SU-DHL-6 (cell line): Measurements from ENCODE around the gene CBLN4.

ENCODE experiments used
- H2AFZ ChIP-seq: fragments of 200-600 bp; sonication (generic); 2 replicates; pipeline ENCODE4 v1.6.1; 2014; ENCODE audit warnings: low read depth, mild to moderate bottlenecking, moderate library complexity, mixed read lengths, antibody characterized with exemption, low read length; ENCODE audit not compliant: severe bottlenecking
- H3F3A ChIP-seq: fragments of 200-600 bp; shearing (Covaris generic); 2 replicates; pipeline ENCODE4 v1.6.0; 2016; ENCODE audit warnings: antibody characterized with exemption, mild to moderate bottlenecking; ENCODE audit not compliant: insufficient read depth
- H3K27ac ChIP-seq: fragments of 200-600 bp; sonication (generic); 2 replicates; pipeline ENCODE4 v1.5.1; 2016; ENCODE audit warnings: low read depth, mild to moderate bottlenecking, low read length, moderate library complexity, mixed read lengths
- H3K27me3 ChIP-seq: fragments of 200-600 bp; sonication (generic), shearing (Covaris generic); 2 replicates; pipeline ENCODE4 v1.6.0; 2014; ENCODE audit warnings: mild to moderate bottlenecking, low read length
- H3K36me3 ChIP-seq: fragments of 200-600 bp; sonication (generic); 2 replicates; pipeline ENCODE4 v1.6.1; 2014; ENCODE audit warnings: mild to moderate bottlenecking, low read length, mixed read lengths
- H3K4me2 ChIP-seq: fragments of 300-600, 200-600 bp; shearing (Covaris generic), sonication (generic); 2 replicates; pipeline ENCODE4 v1.6.0; 2014; ENCODE audit warnings: low read length, low read depth, mild to moderate bottlenecking; ENCODE audit not compliant: poor library complexity, severe bottlenecking
- H3K4me3 ChIP-seq: fragments of 200-600 bp; sonication (generic); 2 replicates; pipeline ENCODE4 v1.5.1; 2014; ENCODE audit warnings: antibody characterized with exemption, low read length, mild to moderate bottlenecking, mixed read lengths; ENCODE audit not compliant: insufficient read depth, poor library complexity, severe bottlenecking
- H3K79me2 ChIP-seq: fragments of 200-600 bp; sonication (generic); 2 replicates; pipeline ENCODE4 v1.6.1; 2014; ENCODE audit warnings: mild to moderate bottlenecking, low read length, moderate library complexity; ENCODE audit not compliant: insufficient read depth
- H3K9ac ChIP-seq: fragments of 200-600 bp; sonication (generic); 2 replicates; pipeline ENCODE4 v1.7.0; 2014; ENCODE audit warnings: mild to moderate bottlenecking, low read length
- H3K9me2 ChIP-seq: fragments of 200-600 bp; sonication (generic); replicated peaks from 2 replicates; pipeline ENCODE4 v1.6.1; 2014; ENCODE audit warnings: low read length; ENCODE audit not compliant: insufficient read depth
- H3K9me3 ChIP-seq: fragments of 200-600 bp; sonication (generic); 2 replicates; pipeline ENCODE4 v1.6.1; 2014; ENCODE audit warnings: low read length, mixed read lengths; ENCODE audit not compliant: insufficient read depth
- H4K20me1 ChIP-seq: fragments of 200-600 bp; sonication (generic); 2 replicates; pipeline ENCODE4 v1.6.1; 2014; ENCODE audit warnings: low read depth, mild to moderate bottlenecking, antibody characterized with exemption, low read length, moderate library complexity, mixed read lengths
- CTCF ChIP-seq: fragments of 200-600 bp; sonication (generic); IDR thresholded peaks from one replicate; pipeline ENCODE4 v1.5.1; 2017; ENCODE audit warnings: antibody characterized with exemption, mild to moderate bottlenecking, low read length, moderate library complexity; ENCODE audit not compliant: insufficient read depth, poor library complexity, severe bottlenecking
- EZH2phosphoT487 ChIP-seq: fragments of 200-600 bp; sonication (generic), shearing (Covaris generic); conservative IDR thresholded peaks from 2 replicates; pipeline ENCODE4 v1.6.1; 2018; ENCODE audit warnings: mild to moderate bottlenecking, antibody characterized with exemption, low read length, moderate library complexity, mixed read lengths

The CBLN4 gene

GRCh38 chr20:55978550-55978949 is 26.8 kb downstream of the CBLN4 start:
- H3K27me3 ChIP-seq, result no peaks in the 10 kb centered on the region
- H3K9me2 ChIP-seq, result no peaks in the 10 kb centered on the region
- H4K20me1 ChIP-seq, result no peaks in the 10 kb centered on the region
- H3K36me3 ChIP-seq, result no peaks in the 10 kb centered on the region
- no peak overlapping the region for H3K4me3 ChIP-seq
- no peak overlapping the region for H3K4me2 ChIP-seq
- no peaks in the 10 kb centered on the region for H3K9me3 ChIP-seq
- H3K79me2 ChIP-seq, result no peaks in the 10 kb centered on the region
- no peak overlapping the region for H3K9ac ChIP-seq
- H3F3A ChIP-seq, result no peaks in the 10 kb centered on the region
- no peak overlapping the region for H3K27ac ChIP-seq
- TF ChIP-seq CTCF (no peak), EZH2phosphoT487 (no peak)
- H2AFZ ChIP-seq, result no peak overlapping the region

- Histone ChIP-seq H3K36me3 (no peaks in the 10 kb centered on the region), H3K9ac (no peak overlapping the region), H3K79me2 (no peaks in the 10 kb centered on the region), H3K27ac (no peak overlapping the region), H3K4me3 (no peak overlapping the region), H3K9me3 (no peaks in the 10 kb centered on the region), H3K4me2 (no peak overlapping the region), H4K20me1 (no peaks in the 10 kb centered on the region), H3K27me3 (no peaks in the 10 kb centered on the region), H3K9me2 (no peaks in the 10 kb centered on the region), H2AFZ (no peak overlapping the region), H3F3A (no peaks in the 10 kb centered on the region)
- TF ChIP-seq CTCF (no peak), EZH2phosphoT487 (no peak)
Observed at GRCh38 chr20:55977690-55978459, 27.4 kb downstream of the CBLN4 start.

GRCh38 chr20:55974491-55975202 is 30.7 kb downstream of the CBLN4 start:
- Histone ChIP-seq H3K4me3 (no peak overlapping the region), H3K79me2 (no peaks in the 10 kb centered on the region), H2AFZ (no peak overlapping the region), H3K9me2 (no peaks in the 10 kb centered on the region), H3F3A (no peaks in the 10 kb centered on the region), H3K27me3 (no peaks in the 10 kb centered on the region), H3K27ac (no peak overlapping the region), H3K9ac (no peak overlapping the region), H4K20me1 (no peaks in the 10 kb centered on the region), H3K4me2 (no peak overlapping the region), H3K36me3 (no peaks in the 10 kb centered on the region), H3K9me3 (no peaks in the 10 kb centered on the region)
- TF ChIP-seq CTCF (no peak), EZH2phosphoT487 (no peak)
